ENCODE data around the gene SCAMP4.
"Not testable (repeated sequence)": the region's sequence is repeated elsewhere in the genome, so short reads cannot be mapped to it uniquely, and the experiment has no call there.

Gene SCAMP4

GRCh38 chr19:1882786-1883692, 22.2 kb upstream of the SCAMP4 start:
- H3K9me3 ChIP-seq (ENCODE audit: control insufficient read depth in 5 of 5, low read length in 5 of 5), result no peaks in the 10 kb centered on the region
- H3K27ac ChIP-seq (ENCODE audit: low read depth, low read length), result peak overlapping the region; percentile 52
- H3K4me1 ChIP-seq (ENCODE audit: control insufficient read depth in 5 of 5, insufficient read depth in 5 of 5, low read length in 5 of 5), result peaks cover 23 to 54% (median 50%) of the 10 kb centered on the region in 5 donors
- peak overlapping the region; percentile 81 to 94 (median 91) for H3K4me3 ChIP-seq (ENCODE audit: low read depth in 1 of 5, low read length in 5 of 5)
- no peaks in the 10 kb centered on the region for H3K27me3 ChIP-seq (ENCODE audit: control insufficient read depth in 5 of 5, insufficient read depth in 4 of 5, low read length in 5 of 5)
- H3K9ac ChIP-seq (ENCODE audit: low read length in 5 of 5), result peak overlapping the region; percentile 2 to 95 (median 82)
- peaks cover 0 to 14% (median 4%) of the 10 kb centered on the region in 5 donors for H3K36me3 ChIP-seq (ENCODE audit: control insufficient read depth in 5 of 5, insufficient read depth in 5 of 5, low read length in 5 of 5)

GRCh38 chr19:1883784-1884183, 21.4 kb upstream of the SCAMP4 start:
- Histone ChIP-seq H3K9me3 (ENCODE audit: control insufficient read depth in 5 of 5, low read length in 5 of 5) (no peaks in the 10 kb centered on the region), H3K36me3 (ENCODE audit: control insufficient read depth in 5 of 5, insufficient read depth in 5 of 5, low read length in 5 of 5) (peaks cover 0 to 14% (median 4%) of the 10 kb centered on the region in 5 donors), H3K9ac (ENCODE audit: low read length in 5 of 5) (peak overlapping the region; percentile 82 to 95 (median 87)), H3K4me3 (ENCODE audit: low read depth in 1 of 5, low read length in 5 of 5) (peak overlapping the region; percentile 81 to 94 (median 91)), H3K4me1 (ENCODE audit: control insufficient read depth in 5 of 5, insufficient read depth in 5 of 5, low read length in 5 of 5) (peaks cover 23 to 54% (median 50%) of the 10 kb centered on the region in 5 donors), H3K27ac (ENCODE audit: low read depth, low read length) (peak overlapping the region; percentile 52), H3K27me3 (ENCODE audit: control insufficient read depth in 5 of 5, insufficient read depth in 4 of 5, low read length in 5 of 5) (no peaks in the 10 kb centered on the region)

GRCh38 chr19:1884291-1884718, 20.9 kb upstream of the SCAMP4 start:
- H3K36me3 ChIP-seq (ENCODE audit: control insufficient read depth in 5 of 5, insufficient read depth in 5 of 5, low read length in 5 of 5), result peaks cover 0 to 13% (median 4%) of the 10 kb centered on the region in 5 donors
- H3K9ac ChIP-seq (ENCODE audit: low read length in 5 of 5), result peak overlapping the region; percentile 82 to 95 (median 87)
- H3K9me3 ChIP-seq (ENCODE audit: control insufficient read depth in 5 of 5, low read length in 5 of 5), result no peaks in the 10 kb centered on the region
- H3K4me3 ChIP-seq (ENCODE audit: low read depth in 1 of 5, low read length in 5 of 5), result peak overlapping the region; percentile 81 to 94 (median 91)
- no peaks in the 10 kb centered on the region for H3K27me3 ChIP-seq (ENCODE audit: control insufficient read depth in 5 of 5, insufficient read depth in 4 of 5, low read length in 5 of 5)
- peak overlapping the region; percentile 52 for H3K27ac ChIP-seq (ENCODE audit: low read depth, low read length)
- H3K4me1 ChIP-seq (ENCODE audit: control insufficient read depth in 5 of 5, insufficient read depth in 5 of 5, low read length in 5 of 5), result peaks cover 23 to 54% (median 50%) of the 10 kb centered on the region in 5 donors

GRCh38 chr19:1884719-1885334, 20.4 kb upstream of the SCAMP4 start:
- peak overlapping the region; percentile 52 for H3K27ac ChIP-seq (ENCODE audit: low read depth, low read length)
- H3K27me3 ChIP-seq (ENCODE audit: control insufficient read depth in 5 of 5, insufficient read depth in 4 of 5, low read length in 5 of 5), result no peaks in the 10 kb centered on the region
- H3K9ac ChIP-seq (ENCODE audit: low read length in 5 of 5), result peak overlapping the region; percentile 82 to 95 (median 87)
- peaks cover 23 to 54% (median 50%) of the 10 kb centered on the region in 5 donors for H3K4me1 ChIP-seq (ENCODE audit: control insufficient read depth in 5 of 5, insufficient read depth in 5 of 5, low read length in 5 of 5)
- H3K4me3 ChIP-seq (ENCODE audit: low read depth in 1 of 5, low read length in 5 of 5), result peak overlapping the region; percentile 81 to 94 (median 91)
- no peaks in the 10 kb centered on the region for H3K9me3 ChIP-seq (ENCODE audit: control insufficient read depth in 5 of 5, low read length in 5 of 5)
- peaks cover 0 to 12% (median 4%) of the 10 kb centered on the region in 5 donors for H3K36me3 ChIP-seq (ENCODE audit: control insufficient read depth in 5 of 5, insufficient read depth in 5 of 5, low read length in 5 of 5)

GRCh38 chr19:1885398-1886119, 19.6 kb upstream of the SCAMP4 start, which contains the start of gene ABHD17A:
Gene ABHD17A, minus strand, starts transcription at chr19:1885496. Its CDS starts 3,930 bp downstream, at chr19:1881566.
- Histone ChIP-seq H3K4me3 (ENCODE audit: low read depth in 1 of 5, low read length in 5 of 5) (peak within 1 kb of the TSS; percentile 81 to 94 (median 91)), H3K27ac (ENCODE audit: low read depth, low read length) (peak within 1 kb of the TSS; percentile 52), H3K4me1 (ENCODE audit: control insufficient read depth in 5 of 5, insufficient read depth in 5 of 5, low read length in 5 of 5) (peaks cover 23 to 48% (median 44%) of the 10 kb centered on the region in 5 donors), H3K9ac (ENCODE audit: low read length in 5 of 5) (peak within 1 kb of the TSS; percentile 82 to 95 (median 87))
- H3K9me3 ChIP-seq (ENCODE audit: control insufficient read depth in 5 of 5, low read length in 5 of 5); H3K27me3 ChIP-seq (ENCODE audit: control insufficient read depth in 5 of 5, insufficient read depth in 4 of 5, low read length in 5 of 5); H3K36me3 ChIP-seq (ENCODE audit: control insufficient read depth in 5 of 5, insufficient read depth in 5 of 5, low read length in 5 of 5): not testable (repeated sequence)

GRCh38 chr19:1886360-1886759, 18.8 kb upstream of the SCAMP4 start:
- peaks cover 23 to 43% (median 40%) of the 10 kb centered on the region in 5 donors for H3K4me1 ChIP-seq (ENCODE audit: control insufficient read depth in 5 of 5, insufficient read depth in 5 of 5, low read length in 5 of 5)
- not testable (repeated sequence) for H3K4me3 ChIP-seq (ENCODE audit: low read depth in 1 of 5, low read length in 5 of 5); H3K27ac ChIP-seq (ENCODE audit: low read depth, low read length); H3K9me3 ChIP-seq (ENCODE audit: control insufficient read depth in 5 of 5, low read length in 5 of 5); H3K36me3 ChIP-seq (ENCODE audit: control insufficient read depth in 5 of 5, insufficient read depth in 5 of 5, low read length in 5 of 5); H3K27me3 ChIP-seq (ENCODE audit: control insufficient read depth in 5 of 5, insufficient read depth in 4 of 5, low read length in 5 of 5); H3K9ac ChIP-seq (ENCODE audit: low read length in 5 of 5)

- H3K4me3 ChIP-seq (ENCODE audit: low read depth in 1 of 5, low read length in 5 of 5), result no peak overlapping the region
- no peak overlapping the region for H3K27ac ChIP-seq (ENCODE audit: low read depth, low read length)
- H3K9me3 ChIP-seq (ENCODE audit: control insufficient read depth in 5 of 5, low read length in 5 of 5), result no peaks in the 10 kb centered on the region
- no peak overlapping the region for H3K9ac ChIP-seq (ENCODE audit: low read length in 5 of 5)
- no peaks in the 10 kb centered on the region for H3K36me3 ChIP-seq (ENCODE audit: control insufficient read depth in 5 of 5, insufficient read depth in 5 of 5, low read length in 5 of 5)
- H3K27me3 ChIP-seq (ENCODE audit: control insufficient read depth in 5 of 5, insufficient read depth in 4 of 5, low read length in 5 of 5), result no peaks in the 10 kb centered on the region
- peaks cover 12 to 27% (median 23%) of the 10 kb centered on the region in 5 donors for H3K4me1 ChIP-seq (ENCODE audit: control insufficient read depth in 5 of 5, insufficient read depth in 5 of 5, low read length in 5 of 5)
Measured at GRCh38 chr19:1888385-1888784, 16.8 kb upstream of the SCAMP4 start.

- H3K4me3 ChIP-seq (ENCODE audit: low read depth in 1 of 5, low read length in 5 of 5), result no peak overlapping the region
- no peaks in the 10 kb centered on the region for H3K27me3 ChIP-seq (ENCODE audit: control insufficient read depth in 5 of 5, insufficient read depth in 4 of 5, low read length in 5 of 5)
- no peaks in the 10 kb centered on the region for H3K9me3 ChIP-seq (ENCODE audit: control insufficient read depth in 5 of 5, low read length in 5 of 5)
- H3K27ac ChIP-seq (ENCODE audit: low read depth, low read length), result no peak overlapping the region
- H3K9ac ChIP-seq (ENCODE audit: low read length in 5 of 5), result no peak overlapping the region
- H3K4me1 ChIP-seq (ENCODE audit: control insufficient read depth in 5 of 5, insufficient read depth in 5 of 5, low read length in 5 of 5), result peaks cover 3 to 12% (median 8%) of the 10 kb centered on the region in 5 donors
- no peaks in the 10 kb centered on the region for H3K36me3 ChIP-seq (ENCODE audit: control insufficient read depth in 5 of 5, insufficient read depth in 5 of 5, low read length in 5 of 5)
Measured at GRCh38 chr19:1889907-1890306, 15.3 kb upstream of the SCAMP4 start.

GRCh38 chr19:1893791-1894190, 11.4 kb upstream of the SCAMP4 start:
- Histone ChIP-seq H3K36me3 (ENCODE audit: control insufficient read depth in 5 of 5, insufficient read depth in 5 of 5, low read length in 5 of 5) (no peaks in the 10 kb centered on the region), H3K4me1 (ENCODE audit: control insufficient read depth in 5 of 5, insufficient read depth in 5 of 5, low read length in 5 of 5) (peaks cover 4 to 32% (median 19%) of the 10 kb centered on the region in 5 donors), H3K27me3 (ENCODE audit: control insufficient read depth in 5 of 5, insufficient read depth in 4 of 5, low read length in 5 of 5) (no peaks in the 10 kb centered on the region), H3K27ac (ENCODE audit: low read depth, low read length) (no peak overlapping the region), H3K9me3 (ENCODE audit: control insufficient read depth in 5 of 5, low read length in 5 of 5) (no peaks in the 10 kb centered on the region), H3K9ac (ENCODE audit: low read length in 5 of 5) (no peak overlapping the region), H3K4me3 (ENCODE audit: low read depth in 1 of 5, low read length in 5 of 5) (no peak overlapping the region)
